ENCODE results near the gene FOXC1.

FOXC1 gene

DNA sequence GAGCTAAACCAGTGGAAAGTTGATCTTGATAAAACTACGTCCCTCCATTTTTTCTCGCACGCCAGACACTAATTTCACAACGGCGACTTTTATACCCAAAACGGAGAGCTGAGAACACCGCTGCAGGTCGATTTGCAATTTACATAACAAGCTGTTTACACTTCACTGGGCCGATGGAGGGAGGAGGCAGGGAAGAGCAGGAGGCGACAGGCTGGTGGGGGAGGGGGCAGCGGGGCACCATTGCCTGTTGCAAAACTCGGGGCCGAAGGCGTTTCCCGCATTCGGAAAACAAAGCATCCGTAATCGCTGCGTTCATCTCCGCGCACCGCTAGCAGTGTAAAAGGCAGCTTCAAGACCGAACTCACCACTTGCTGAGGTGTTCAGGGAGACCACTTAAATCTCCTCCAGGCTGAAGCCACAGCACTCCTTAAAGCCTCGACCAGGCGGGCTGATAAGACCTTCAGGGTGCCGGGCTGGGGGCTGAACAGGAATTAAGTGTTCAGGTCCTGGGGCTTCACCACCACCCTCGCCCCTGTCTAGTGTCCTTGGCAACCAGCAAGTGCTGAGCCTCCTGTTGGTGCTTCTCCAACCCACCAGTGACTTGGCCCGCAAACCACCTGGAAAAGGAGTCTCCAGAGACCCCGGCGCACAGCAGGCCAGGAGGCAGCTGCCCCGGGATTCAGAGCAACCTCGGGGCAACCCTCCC lies 2.0 kb upstream of the FOXC1 start:
- no peak for DNase-seq (ENCODE audit: low read depth)
- H3K4me3 ChIP-seq (ENCODE audit: low read length): no peak overlapping the region
- no peak for TF ChIP-seq CTCF (IDR thresholded peaks at IDR 0.05; ENCODE audit: insufficient read depth, low read depth, low read length, missing control alignments)

GRCh38 chr6:1608222-1609040 lies 1.3 kb upstream of the FOXC1 start:
- no peak for DNase-seq (ENCODE audit: low read depth)
- TF ChIP-seq CTCF (IDR thresholded peaks at IDR 0.05; ENCODE audit: insufficient read depth, low read depth, low read length, missing control alignments): no peak
- no peak overlapping the region for H3K4me3 ChIP-seq (ENCODE audit: low read length)

GRCh38 chr6:1609041-1609647 lies 571 bp upstream of the FOXC1 start:
- no peak for DNase-seq (ENCODE audit: low read depth)
- H3K4me3 ChIP-seq (ENCODE audit: low read length): peak overlapping the region; percentile 54

DNA sequence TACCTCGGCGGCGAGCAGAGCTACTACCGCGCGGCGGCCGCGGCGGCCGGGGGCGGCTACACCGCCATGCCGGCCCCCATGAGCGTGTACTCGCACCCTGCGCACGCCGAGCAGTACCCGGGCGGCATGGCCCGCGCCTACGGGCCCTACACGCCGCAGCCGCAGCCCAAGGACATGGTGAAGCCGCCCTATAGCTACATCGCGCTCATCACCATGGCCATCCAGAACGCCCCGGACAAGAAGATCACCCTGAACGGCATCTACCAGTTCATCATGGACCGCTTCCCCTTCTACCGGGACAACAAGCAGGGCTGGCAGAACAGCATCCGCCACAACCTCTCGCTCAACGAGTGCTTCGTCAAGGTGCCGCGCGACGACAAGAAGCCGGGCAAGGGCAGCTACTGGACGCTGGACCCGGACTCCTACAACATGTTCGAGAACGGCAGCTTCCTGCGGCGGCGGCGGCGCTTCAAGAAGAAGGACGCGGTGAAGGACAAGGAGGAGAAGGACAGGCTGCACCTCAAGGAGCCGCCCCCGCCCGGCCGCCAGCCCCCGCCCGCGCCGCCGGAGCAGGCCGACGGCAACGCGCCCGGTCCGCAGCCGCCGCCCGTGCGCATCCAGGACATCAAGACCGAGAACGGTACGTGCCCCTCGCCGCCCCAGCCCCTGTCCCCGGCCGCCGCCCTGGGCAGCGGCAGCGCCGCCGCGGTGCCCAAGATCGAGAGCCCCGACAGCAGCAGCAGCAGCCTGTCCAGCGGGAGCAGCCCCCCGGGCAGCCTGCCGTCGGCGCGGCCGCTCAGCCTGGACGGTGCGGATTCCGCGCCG lies 994 bp downstream of the FOXC1 start:
- H3K4me3 ChIP-seq (ENCODE audit: low read length): peak overlapping the region; percentile 72
- TF ChIP-seq CTCF (IDR thresholded peaks at IDR 0.05; ENCODE audit: insufficient read depth, low read depth, low read length, missing control alignments): no peak
- DNase-seq (ENCODE audit: low read depth): peak; percentile 48

More at GRCh38 chr6:1609041-1609647, 571 bp upstream of the FOXC1 start:
- no peak for TF ChIP-seq CTCF (IDR thresholded peaks at IDR 0.05; ENCODE audit: insufficient read depth, low read depth, low read length, missing control alignments)

- H3K4me3 ChIP-seq (ENCODE audit: low read length): peak overlapping the region; percentile 72
- TF ChIP-seq CTCF (IDR thresholded peaks at IDR 0.05; ENCODE audit: insufficient read depth, low read depth, low read length, missing control alignments): peak; percentile 20
- peak; percentile 57 for DNase-seq (ENCODE audit: low read depth)
Observed at GRCh38 chr6:1611322-1611571, 1.5 kb downstream of the FOXC1 start.

DNA sequence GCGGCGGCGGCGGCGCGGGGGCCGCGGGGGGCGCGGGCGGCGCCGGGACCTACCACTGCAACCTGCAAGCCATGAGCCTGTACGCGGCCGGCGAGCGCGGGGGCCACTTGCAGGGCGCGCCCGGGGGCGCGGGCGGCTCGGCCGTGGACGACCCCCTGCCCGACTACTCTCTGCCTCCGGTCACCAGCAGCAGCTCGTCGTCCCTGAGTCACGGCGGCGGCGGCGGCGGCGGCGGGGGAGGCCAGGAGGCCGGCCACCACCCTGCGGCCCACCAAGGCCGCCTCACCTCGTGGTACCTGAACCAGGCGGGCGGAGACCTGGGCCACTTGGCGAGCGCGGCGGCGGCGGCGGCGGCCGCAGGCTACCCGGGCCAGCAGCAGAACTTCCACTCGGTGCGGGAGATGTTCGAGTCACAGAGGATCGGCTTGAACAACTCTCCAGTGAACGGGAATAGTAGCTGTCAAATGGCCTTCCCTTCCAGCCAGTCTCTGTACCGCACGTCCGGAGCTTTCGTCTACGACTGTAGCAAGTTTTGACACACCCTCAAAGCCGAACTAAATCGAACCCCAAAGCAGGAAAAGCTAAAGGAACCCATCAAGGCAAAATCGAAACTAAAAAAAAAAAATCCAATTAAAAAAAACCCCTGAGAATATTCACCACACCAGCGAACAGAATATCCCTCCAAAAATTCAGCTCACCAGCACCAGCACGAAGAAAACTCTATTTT lies 2.0 kb downstream of the FOXC1 start:
- peak overlapping the region; percentile 72 for H3K4me3 ChIP-seq (ENCODE audit: low read length)
- DNase-seq (ENCODE audit: low read depth): peak; percentile 49
- no peak for TF ChIP-seq CTCF (IDR thresholded peaks at IDR 0.05; ENCODE audit: insufficient read depth, low read depth, low read length, missing control alignments)

Data from epithelial cell of esophagus (primary cell).